Pancreas (tissue), 10 donors: ENCODE data around the gene ROBO1. TPM values are rescaled to one million over a fixed set of nuclear protein-coding genes. Genes with fewer than 3 reads are reported as not detected.

Source experiments
- ATAC-seq, 4 donors: fragments of 200-7000 bp; cut with Tn5 transposase; one replicate each; pipeline versions ENCODE4 v1.8.0 to v1.9.1; 2020; ENCODE audit warnings: mild to moderate bottlenecking in 4 of 4, moderate library complexity in 4 of 4
- DNase-seq, 6 donors: peaks; one replicate each; pipeline ENCODE4 v3.0.0-alpha.2; 2020
- FAIRE-seq: peaks from 2 replicates; lab custom pipeline; 2012; peaks lifted over from hg19 to GRCh38; lab: Jason Lieb, UNC
- H3K27ac ChIP-seq, 4 donors: fragments of 200-600 bp; sonication (generic); 1 replicate in 3 of 4; 2 replicates in 1 of 4; pipeline versions ENCODE4 v1.5.0 to v1.8.0; 2020
- H3K27me3 ChIP-seq, 4 donors: fragments of 200-600 bp; one replicate each; pipeline ENCODE4 v1.8.0; 2021
- H3K36me3 ChIP-seq, 3 donors: fragments of 200-600 bp; sonication (generic) in 1 of 3; one replicate each; pipeline versions ENCODE4 v1.5.0 to v1.8.0; 2020 to 2021
- H3K4me1 ChIP-seq, 3 donors: fragments of 200-600 bp; one replicate each; pipeline ENCODE4 v1.8.0; 2021
- H3K4me3 ChIP-seq, 4 donors: fragments of 200-600 bp; sonication (generic) in 2 of 4; one replicate each; pipeline versions ENCODE4 v1.5.0 to v1.8.0; 2020 to 2021
- H3K9me3 ChIP-seq, 4 donors: fragments of 200-600 bp; one replicate each; pipeline ENCODE4 v1.8.0; 2021
- CTCF ChIP-seq, 4 donors: fragments of 200-600 bp; sonication (generic) in 3 of 4; IDR thresholded peaks; one replicate each; pipeline versions ENCODE4 v1.5.0 to v1.8.0; 2021; ENCODE audit warnings: antibody characterized with exemption in 4 of 4
- WGBS, 2 donors: extraction: QIAGEN DNeasy Blood & Tissue Kit; methylation state at CpG; one replicate each; pipeline ENCODE4 v1.1.7; 2013; 5-methylcytosine and 5-hydroxymethylcytosine counted together
- intact Hi-C, 3 donors: fragments of 100-400 bp; cut with DNase I; formaldehyde crosslinking; loops; one replicate each; pipeline versions ENCODE4 v1.11.1 to v1.14.2; 2022
- polyA plus RNA-seq, 2 donors: library from polyadenylated mRNA; stranded (reverse); fragments of 200-250 nt; gene quantifications; one replicate each; pipeline ENCODE4 v1.2.3, GENCODE V29; 2013
- total RNA-seq, 6 donors: library from RNA; stranded (reverse); fragmentation: NEBNext Ultra II Directional in 4 of 6; extraction: Animal tissue kit (Norgen Biotek cat#: 25700) in 4 of 6; gene quantifications; one replicate each; pipeline versions ENCODE4 v1.2.1 to v1.2.4, GENCODE V29; 2021 to 2023
- donor health status: healthy with polysubstance abuse.
- donor health status: DM: no; HTN: no; CAD: no; lungs with moderate emphysema.
- donor health status: DM: no; HTN: no; CAD: no.
- donor health status: control.
- donor health status: control.
- donor health status: Bipolar disorder and iron deficiency.
- donor health status: DM: yes; HTN: yes; CAD: no.
- donor health status: DM: no; HTN: no; CAD: no.
- donor health status: DM: no; HTN: no; CAD: no.
- donor health status: DM: yes; HTN: yes; CAD: no.

The ROBO1 gene
- total and polyA plus RNA-seq, 8 donors = 0.51 to 8.5 (median 2.8) TPM

GRCh38 chr3:79461129-79461792, 306.5 kb downstream of the ROBO1 start:
- 72 to 88% methylated on average over 1 of the region's 1 CpG for WGBS, 2 donors
- Histone ChIP-seq H3K36me3 (no peaks in the 10 kb centered on the region), H3K27ac (no peak overlapping the region), H3K27me3 (no peaks in the 10 kb centered on the region), H3K4me3 (no peak overlapping the region), H3K4me1 (no peaks in the 10 kb centered on the region), H3K9me3 (no peaks in the 10 kb centered on the region)
- TF ChIP-seq CTCF (IDR thresholded peaks at IDR 0.05) = no peak
- intact Hi-C loops = no loop called here
- DNase-seq (no peak), ATAC-seq (no peak), FAIRE-seq (no peak)

- no peak for ATAC-seq
- Histone ChIP-seq H3K4me3 (no peak overlapping the region), H3K36me3 (no peaks in the 10 kb centered on the region), H3K9me3 (no peaks in the 10 kb centered on the region), H3K27me3 (peaks cover 0 to 4% (median 0%) of the 10 kb centered on the region in 4 donors), H3K4me1 (no peaks in the 10 kb centered on the region), H3K27ac (no peak overlapping the region)
- intact Hi-C loops = no loop called here
- no peak for DNase-seq
- FAIRE-seq = no peak
- 41 to 46% methylated on average over 2 of the region's 2 CpGs for WGBS, 2 donors
- no peak for TF ChIP-seq CTCF (IDR thresholded peaks at IDR 0.05)
Measured at GRCh38 chr3:79453600-79453999, 314.2 kb downstream of the ROBO1 start.

GRCh38 chr3:79436387-79436786, 331.4 kb downstream of the ROBO1 start:
- ATAC-seq = no peak
- WGBS, 2 donors = 86 to 91% methylated on average over 1 of the region's 1 CpG
- FAIRE-seq = no peak
- intact Hi-C loops = no loop called here
- no peak for DNase-seq
- TF ChIP-seq CTCF (IDR thresholded peaks at IDR 0.05) = no peak
- no peaks in the 10 kb centered on the region for H3K9me3 ChIP-seq
- no peak overlapping the region for H3K4me3 ChIP-seq
- H3K27me3 ChIP-seq = no peaks in the 10 kb centered on the region
- H3K4me1 ChIP-seq = no peaks in the 10 kb centered on the region
- no peak overlapping the region for H3K27ac ChIP-seq
- no peaks in the 10 kb centered on the region for H3K36me3 ChIP-seq

GRCh38 chr3:79427081-79427480, 340.7 kb downstream of the ROBO1 start:
- no peaks in the 10 kb centered on the region for H3K9me3 ChIP-seq
- H3K36me3 ChIP-seq = no peaks in the 10 kb centered on the region
- ATAC-seq = no peak
- DNase-seq = no peak
- no peaks in the 10 kb centered on the region for H3K4me1 ChIP-seq
- no peaks in the 10 kb centered on the region for H3K27me3 ChIP-seq
- no peak overlapping the region for H3K27ac ChIP-seq
- no peak for FAIRE-seq
- 47 to 53% methylated on average over 5 of the region's 5 CpGs for WGBS, 2 donors
- intact Hi-C loops = no loop called here
- TF ChIP-seq CTCF (IDR thresholded peaks at IDR 0.05) = no peak
- H3K4me3 ChIP-seq = no peak overlapping the region

- Histone ChIP-seq H3K27me3 (no peaks in the 10 kb centered on the region), H3K4me3 (no peak overlapping the region), H3K27ac (no peak overlapping the region), H3K9me3 (no peaks in the 10 kb centered on the region), H3K36me3 (no peaks in the 10 kb centered on the region), H3K4me1 (no peaks in the 10 kb centered on the region)
- no peak for FAIRE-seq
- WGBS, 2 donors = 67 to 80% methylated on average over 3 of the region's 3 CpGs
- no peak for TF ChIP-seq CTCF (IDR thresholded peaks at IDR 0.05)
- DNase-seq = no peak
- intact Hi-C loops = no loop called here
- no peak for ATAC-seq
Measured at GRCh38 chr3:79424811-79425210, 343.0 kb downstream of the ROBO1 start.
